DMS114 treated with DMSO at 0.1 percent for 48 hours (cell line): ENCODE measurements around the gene ZNF579.
"Not testable (repeated sequence)": the region's sequence is repeated elsewhere in the genome, so short reads cannot be mapped to it uniquely, and the experiment has no call there.

Source experiments
- DNase-seq: peaks from one replicate; lab custom pipeline; 2025; ENCODE audit not compliant: unreplicated experiment; lab: John Stamatoyannopoulos, UW

ZNF579 gene

GRCh38 chr19:55594996-55595545, 14.4 kb upstream of the ZNF579 start:
- DNase-seq: no peak

GRCh38 chr19:55593096-55593772, 12.6 kb upstream of the ZNF579 start:
- DNase-seq: no peak

GRCh38 chr19:55592391-55593090, 11.9 kb upstream of the ZNF579 start:
- no peak for DNase-seq

GRCh38 chr19:55591555-55591954, 10.9 kb upstream of the ZNF579 start:
- DNase-seq: no peak

GRCh38 chr19:55590617-55591016, 10.0 kb upstream of the ZNF579 start:
- peak; percentile 59 for DNase-seq

- DNase-seq: no peak
Observed at GRCh38 chr19:55590109-55590508, 9.5 kb upstream of the ZNF579 start.

- no peak for DNase-seq
Observed at GRCh38 chr19:55588738-55589137, 8.1 kb upstream of the ZNF579 start.

- peak; percentile 85 for DNase-seq
Observed at GRCh38 chr19:55586976-55587668, 6.5 kb upstream of the ZNF579 start.

GRCh38 chr19:55585658-55586339, 5.2 kb upstream of the ZNF579 start:
- DNase-seq: peak; percentile 70

- no peak for DNase-seq
Observed at GRCh38 chr19:55584871-55585270, 4.2 kb upstream of the ZNF579 start.

- not testable (repeated sequence) for DNase-seq
Observed at GRCh38 chr19:55583897-55584296, 3.2 kb upstream of the ZNF579 start.

- not testable (repeated sequence) for DNase-seq
Observed at GRCh38 chr19:55582284-55582683, 1.6 kb upstream of the ZNF579 start.

GRCh38 chr19:55581823-55582223, 1.2 kb upstream of the ZNF579 start:
- DNase-seq: no peak

- DNase-seq: no peak
Observed at GRCh38 chr19:55581145-55581822, 636 bp upstream of the ZNF579 start.

GRCh38 chr19:55579766-55580621, 654 bp downstream of the ZNF579 start:
- no peak for DNase-seq

GRCh38 chr19:55578761-55579747, 1.6 kb downstream of the ZNF579 start:
- no peak for DNase-seq

GRCh38 chr19:55578031-55578760, 2.5 kb downstream of the ZNF579 start:
- no peak for DNase-seq

- no peak for DNase-seq
Observed at GRCh38 chr19:55576746-55577145, 3.9 kb downstream of the ZNF579 start.
